GM21390 (cell line): Measurements from ENCODE around the gene ABCD1.

Experiments
- ATAC-seq: cut with Tn5 transposase; IDR thresholded peaks from one replicate; pipeline ENCODE4 v1.9.1; 2021; ENCODE audit not compliant: unreplicated experiment

ABCD1 gene

GRCh38 chrX:153771415-153772315 lies 47.0 kb downstream of the ABCD1 start:
- ATAC-seq: no peak

DNA sequence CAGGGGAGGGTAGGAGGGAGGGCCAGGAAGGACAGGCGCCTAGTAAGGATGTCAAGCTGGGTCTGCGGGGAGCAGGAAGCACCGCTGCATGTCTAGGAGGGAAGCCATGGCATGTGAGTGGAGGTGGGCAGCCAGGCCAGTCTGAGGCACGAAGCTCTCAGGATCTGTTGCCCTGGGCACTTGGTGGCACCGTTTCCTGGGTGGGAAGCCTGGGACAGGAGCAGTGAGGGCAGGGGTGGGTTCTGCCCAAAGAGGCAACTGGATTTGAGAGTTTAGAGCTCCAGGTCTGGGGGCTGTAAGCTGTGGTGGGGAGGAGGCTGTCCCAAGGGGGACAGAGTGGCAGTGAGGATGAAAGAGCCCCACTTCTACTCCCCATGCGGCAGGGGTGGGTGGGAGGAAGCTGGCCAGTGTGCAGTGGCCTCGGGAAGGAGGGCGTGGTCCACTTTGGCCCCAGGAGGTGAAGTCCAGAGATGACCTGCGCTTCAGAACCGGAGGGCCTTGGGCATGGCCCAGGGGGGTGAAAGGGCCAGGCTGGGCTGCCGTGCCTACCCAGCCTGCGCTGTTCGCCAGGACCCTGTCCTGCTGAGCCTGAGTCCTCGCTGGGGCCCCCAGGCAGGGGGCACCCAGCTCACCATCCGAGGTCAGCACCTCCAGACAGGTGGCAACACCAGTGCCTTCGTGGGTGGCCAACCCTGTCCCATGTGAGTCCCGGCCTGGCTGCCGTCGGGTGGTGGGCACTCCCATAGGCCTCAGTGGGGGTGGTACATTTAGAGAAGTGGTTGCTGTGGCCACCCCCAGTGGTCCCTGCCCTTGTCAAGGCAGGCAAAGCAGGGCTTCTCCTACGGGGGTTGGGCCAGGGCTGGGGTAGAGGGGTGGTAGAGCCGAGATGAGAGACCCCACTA lies 47.9 kb downstream of the ABCD1 start:
- ATAC-seq: no peak

DNA sequence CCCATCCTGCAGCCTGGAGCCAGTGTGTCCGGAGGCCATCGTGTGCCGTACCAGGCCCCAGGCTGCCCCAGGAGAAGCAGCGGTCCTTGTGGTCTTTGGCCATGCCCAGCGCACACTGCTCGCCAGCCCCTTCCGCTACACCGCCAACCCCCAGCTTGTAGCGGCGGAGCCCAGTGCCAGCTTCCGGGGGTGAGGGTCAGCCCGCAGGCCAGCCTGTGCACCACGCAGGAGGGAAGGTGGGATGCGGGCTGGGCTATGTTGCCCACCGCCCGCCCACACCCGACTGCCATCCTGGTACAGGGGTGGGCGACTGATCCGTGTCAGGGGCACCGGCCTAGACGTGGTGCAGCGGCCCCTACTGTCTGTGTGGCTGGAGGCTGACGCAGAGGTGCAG lies 48.6 kb downstream of the ABCD1 start:
- ATAC-seq: no peak

DNA sequence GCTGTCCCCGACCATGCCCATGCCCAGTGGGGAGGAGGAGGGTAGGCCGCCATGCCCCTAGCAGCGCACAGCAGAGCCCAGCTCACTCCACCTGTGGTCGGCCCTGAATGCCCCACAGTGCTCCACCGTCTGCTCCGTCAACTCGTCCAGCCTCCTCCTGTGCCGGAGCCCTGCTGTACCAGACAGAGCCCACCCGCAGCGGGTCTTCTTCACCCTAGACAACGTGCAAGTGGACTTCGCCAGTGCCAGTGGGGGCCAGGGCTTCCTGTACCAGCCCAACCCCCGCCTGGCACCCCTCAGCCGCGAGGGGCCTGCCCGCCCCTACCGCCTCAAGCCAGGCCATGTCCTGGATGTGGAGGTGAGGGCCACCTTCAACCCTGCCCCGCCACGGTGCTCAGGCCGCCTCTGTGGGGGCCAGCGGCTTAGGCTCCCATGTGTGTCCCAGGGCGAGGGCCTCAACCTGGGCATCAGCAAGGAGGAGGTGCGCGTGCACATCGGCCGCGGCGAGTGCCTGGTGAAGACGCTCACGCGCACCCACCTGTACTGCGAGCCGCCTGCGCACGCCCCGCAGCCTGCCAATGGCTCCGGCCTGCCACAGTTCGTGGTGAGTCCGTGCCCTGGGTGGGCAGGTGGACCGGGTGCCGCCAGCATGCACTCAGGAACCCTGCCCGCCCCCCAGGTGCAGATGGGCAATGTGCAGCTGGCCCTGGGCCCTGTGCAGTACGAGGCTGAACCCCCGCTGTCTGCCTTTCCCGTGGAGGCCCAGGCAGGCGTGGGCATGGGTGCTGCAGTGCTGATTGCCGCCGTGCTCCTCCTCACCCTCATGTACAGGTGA lies 49.3 kb downstream of the ABCD1 start:
- no peak for ATAC-seq

GRCh38 chrX:153774576-153775292 lies 50.1 kb downstream of the ABCD1 start:
- no peak for ATAC-seq

DNA sequence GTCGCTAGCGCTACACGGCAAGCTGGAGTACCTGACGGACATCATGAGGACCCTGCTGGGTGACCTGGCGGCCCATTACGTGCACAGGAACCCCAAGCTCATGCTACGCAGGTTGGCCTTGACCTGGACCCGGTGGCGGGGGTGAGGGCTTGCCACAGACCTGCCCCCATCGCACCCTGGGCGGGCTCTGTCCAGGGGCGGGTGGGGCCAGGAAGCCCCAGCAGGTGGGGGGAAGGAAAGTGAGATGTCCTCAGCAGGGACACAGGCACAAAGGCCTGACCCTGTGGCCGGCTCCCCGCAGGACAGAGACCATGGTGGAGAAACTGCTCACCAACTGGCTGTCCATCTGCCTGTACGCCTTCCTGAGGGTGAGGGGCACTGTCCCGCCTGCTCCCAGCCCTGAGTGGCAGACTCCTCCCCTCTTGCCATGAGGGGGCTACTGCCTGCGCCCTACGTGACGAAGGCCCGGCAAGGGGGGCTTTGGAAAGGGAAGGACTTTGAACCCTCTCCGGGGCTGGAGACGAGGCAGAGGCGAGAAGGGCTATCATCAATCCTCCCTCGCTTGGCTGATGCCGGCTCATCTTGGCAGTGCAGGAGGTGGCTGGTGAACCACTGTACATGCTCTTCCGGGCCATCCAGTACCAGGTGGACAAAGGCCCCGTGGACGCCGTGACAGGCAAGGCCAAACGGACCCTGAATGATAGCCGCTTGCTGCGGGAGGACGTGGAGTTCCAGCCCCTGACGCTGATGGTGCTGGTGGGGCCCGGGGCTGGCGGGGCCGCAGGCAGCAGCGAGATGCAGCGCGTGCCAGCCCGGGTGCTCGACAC lies 50.9 kb downstream of the ABCD1 start:
- no peak for ATAC-seq

DNA sequence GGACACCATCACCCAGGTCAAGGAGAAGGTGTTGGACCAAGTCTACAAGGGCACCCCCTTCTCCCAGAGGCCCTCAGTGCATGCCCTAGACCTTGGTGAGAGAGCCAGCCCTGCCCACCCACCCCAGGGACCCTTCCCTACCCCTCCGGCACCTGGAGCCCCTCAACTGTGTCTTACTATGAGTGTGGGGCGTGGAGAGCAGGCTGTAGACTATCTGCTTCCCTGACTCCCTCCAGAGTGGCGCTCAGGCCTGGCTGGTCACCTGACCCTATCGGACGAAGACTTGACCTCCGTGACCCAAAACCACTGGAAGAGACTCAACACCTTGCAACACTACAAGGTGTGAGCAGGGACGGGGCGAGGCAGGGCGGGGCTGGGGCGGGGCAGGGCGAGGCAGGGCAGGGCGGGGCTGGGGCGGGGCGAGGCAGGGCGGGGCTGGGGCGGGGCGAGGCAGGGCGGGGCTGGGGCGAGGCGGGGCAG lies 51.5 kb downstream of the ABCD1 start:
- ATAC-seq: no peak

GRCh38 chrX:153776611-153777045 lies 52.0 kb downstream of the ABCD1 start:
- ATAC-seq: no peak

DNA sequence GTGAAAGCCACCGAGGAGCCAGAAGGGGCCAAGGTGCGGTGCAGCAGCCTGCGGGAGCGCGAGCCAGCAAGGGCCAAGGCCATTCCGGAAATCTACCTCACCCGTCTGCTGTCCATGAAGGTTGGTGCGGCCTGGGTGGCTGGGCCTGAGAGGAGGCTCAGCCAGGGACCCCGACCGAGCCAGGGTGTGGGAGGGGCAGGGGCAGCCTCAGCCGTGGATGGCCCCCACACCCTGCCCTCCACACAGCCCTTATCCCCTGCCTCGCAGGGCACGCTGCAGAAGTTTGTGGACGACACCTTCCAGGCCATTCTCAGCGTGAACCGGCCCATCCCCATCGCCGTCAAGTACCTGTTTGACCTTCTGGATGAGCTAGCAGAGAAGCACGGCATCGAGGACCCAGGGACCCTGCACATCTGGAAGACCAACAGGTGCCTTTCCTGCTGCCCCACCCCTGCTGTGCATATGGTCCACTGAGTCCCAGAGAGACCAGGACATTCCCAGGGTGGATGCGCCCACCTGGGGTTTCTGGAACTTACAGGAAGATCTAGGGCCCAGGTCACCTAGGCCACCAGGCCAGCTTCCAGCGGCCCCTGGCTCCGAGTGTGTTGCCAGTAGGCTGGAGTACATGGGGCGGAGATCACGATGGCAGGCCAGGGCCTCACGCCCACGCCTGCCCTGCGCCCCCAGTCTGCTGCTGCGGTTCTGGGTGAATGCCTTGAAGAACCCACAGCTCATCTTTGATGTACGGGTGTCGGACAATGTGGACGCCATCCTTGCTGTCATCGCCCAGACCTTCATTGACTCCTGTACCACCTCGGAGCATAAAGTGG lies 52.8 kb downstream of the ABCD1 start:
- no peak for ATAC-seq

- ATAC-seq: no peak
Measured at GRCh38 chrX:153778181-153778580, 53.5 kb downstream of the ABCD1 start.

GRCh38 chrX:153778684-153779101 lies 54.0 kb downstream of the ABCD1 start:
- ATAC-seq: no peak

- no peak for ATAC-seq
Measured at GRCh38 chrX:153779891-153780677, 55.4 kb downstream of the ABCD1 start.

DNA sequence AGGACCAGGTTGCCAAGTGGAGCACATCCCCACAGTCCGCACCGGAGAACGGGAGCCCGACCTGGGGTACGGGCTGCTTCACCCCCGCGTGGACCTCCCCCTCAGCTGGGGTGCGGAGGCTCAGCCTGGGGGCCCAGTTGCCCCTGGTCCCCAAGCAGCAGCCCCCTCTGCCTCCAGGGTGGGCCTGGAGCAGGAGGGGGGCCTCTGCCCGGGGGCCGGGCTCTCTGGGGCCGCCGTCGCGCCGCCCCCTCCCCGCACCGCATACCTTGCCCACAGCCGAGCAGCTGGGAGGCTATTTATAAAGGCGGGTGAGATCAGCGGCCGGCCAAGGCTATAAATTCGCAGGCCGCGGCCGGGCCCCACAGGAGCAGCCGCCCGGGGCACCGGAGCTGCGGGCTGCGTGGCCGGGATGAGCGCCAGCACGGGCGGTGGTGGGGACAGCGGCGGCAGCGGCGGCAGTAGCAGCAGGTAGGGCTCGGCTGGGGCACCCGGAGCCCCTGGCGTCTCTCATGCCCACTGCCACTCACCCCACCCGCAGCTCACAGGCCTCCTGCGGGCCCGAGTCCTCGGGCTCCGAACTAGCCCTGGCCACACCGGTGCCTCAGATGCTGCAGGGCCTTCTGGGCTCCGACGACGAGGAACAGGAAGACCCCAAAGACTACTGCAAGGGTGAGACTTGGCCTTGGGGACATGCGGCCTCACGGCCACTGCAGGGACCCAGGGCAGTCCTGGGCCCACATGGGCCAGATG lies 56.2 kb downstream of the ABCD1 start, which contains the start of gene SRPK3:
Gene SRPK3, plus strand, starts transcription at position 364 of the 750 bp plus-strand sequence. Its CDS starts 46 bp downstream, at position 410.
- ATAC-seq: no peak

DNA sequence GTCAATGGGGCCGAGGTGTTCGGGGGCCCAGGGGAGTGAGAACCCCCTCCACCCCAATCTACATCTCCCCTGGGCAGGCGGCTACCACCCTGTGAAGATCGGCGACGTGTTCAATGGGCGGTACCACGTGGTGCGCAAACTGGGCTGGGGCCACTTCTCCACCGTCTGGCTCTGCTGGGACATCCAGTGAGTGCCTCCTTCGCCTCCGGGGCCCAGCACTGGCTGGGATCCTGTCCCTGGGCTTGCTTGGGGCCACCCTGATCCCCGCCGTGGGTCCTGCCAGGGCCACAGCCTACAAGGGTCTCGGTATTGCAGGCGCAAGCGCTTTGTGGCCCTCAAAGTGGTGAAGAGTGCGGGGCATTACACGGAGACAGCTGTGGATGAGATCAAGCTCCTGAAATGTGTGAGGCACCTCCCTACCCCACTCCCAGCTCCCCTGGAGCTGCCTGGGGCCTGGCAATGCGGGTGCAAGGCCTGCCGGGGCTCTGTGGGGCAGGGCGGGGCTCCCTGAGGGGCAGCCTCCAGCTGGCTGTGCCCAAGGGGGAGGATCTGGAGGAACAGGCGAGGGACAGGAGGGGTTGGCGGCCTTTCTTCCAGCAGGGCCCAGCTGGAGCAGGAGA lies 56.9 kb downstream of the ABCD1 start:
- no peak for ATAC-seq

DNA sequence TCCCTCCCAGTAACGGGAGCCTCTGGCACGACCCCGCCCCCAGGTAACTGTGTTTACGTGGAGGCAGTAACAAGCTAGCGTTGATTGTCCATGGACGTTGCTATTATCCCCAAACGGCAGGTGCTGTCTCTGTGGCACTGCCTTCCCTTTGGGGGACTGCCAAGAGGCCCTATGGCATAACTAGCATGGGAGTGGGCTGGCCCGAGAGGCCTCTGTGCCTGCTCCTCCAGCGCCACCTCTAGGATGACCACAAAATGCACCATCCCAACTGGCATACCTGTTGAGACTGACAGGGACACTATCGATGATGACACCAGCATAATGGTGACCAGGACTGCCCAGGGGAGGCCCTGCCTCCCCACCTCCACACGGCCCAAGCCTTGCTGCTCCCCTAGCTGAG lies 57.7 kb downstream of the ABCD1 start:
- ATAC-seq: no peak

GRCh38 chrX:153782871-153783270 lies 58.2 kb downstream of the ABCD1 start:
- no peak for ATAC-seq
